Parathyroid adenoma (tissue), 2 donors: Measurements from ENCODE around the gene EMX2.

Experiments used
- H2AFZ ChIP-seq: fragments of 300-600 bp; sonication (generic); one replicate; pipeline ENCODE4 v1.7.0; 2017; ENCODE audit warnings: antibody characterized with exemption, mild to moderate bottlenecking
- H3K27ac ChIP-seq: fragments of 300-600 bp; sonication (generic); one replicate; pipeline ENCODE4 v1.7.0; 2017
- H3K27me3 ChIP-seq: fragments of 300-600 bp; sonication (generic); one replicate; pipeline ENCODE4 v1.7.0; 2017; ENCODE audit warnings: low read length; ENCODE audit not compliant: control insufficient read depth, insufficient read depth
- H3K36me3 ChIP-seq: fragments of 300-600 bp; sonication (generic); one replicate; pipeline ENCODE4 v1.7.0; 2017; ENCODE audit warnings: low read length; ENCODE audit not compliant: control insufficient read depth, insufficient read depth
- H3K4me1 ChIP-seq: fragments of 300-600 bp; sonication (generic); one replicate; pipeline ENCODE4 v1.7.0; 2017; ENCODE audit warnings: control low read depth
- H3K4me2 ChIP-seq: fragments of 300-600 bp; sonication (generic); one replicate; pipeline ENCODE4 v1.7.0; 2017; ENCODE audit warnings: low read length
- H3K4me3 ChIP-seq: fragments of 300-600 bp; sonication (generic); one replicate; pipeline ENCODE4 v1.7.0; 2017; ENCODE audit warnings: low read depth, low read length
- H3K79me2 ChIP-seq: fragments of 300-600 bp; sonication (generic); one replicate; pipeline ENCODE4 v1.7.0; 2017; ENCODE audit warnings: control low read depth
- H3K9ac ChIP-seq: fragments of 300-600 bp; sonication (generic); one replicate; pipeline ENCODE4 v1.7.0; 2017; ENCODE audit warnings: mild to moderate bottlenecking
- H3K9me3 ChIP-seq: fragments of 300-600 bp; sonication (generic); one replicate; pipeline ENCODE4 v1.7.0; 2017; ENCODE audit warnings: low read length; ENCODE audit not compliant: control insufficient read depth
- CTCF ChIP-seq: fragments of 300-600 bp; sonication (generic); IDR thresholded peaks from one replicate; pipeline ENCODE4 v1.7.0; 2017; ENCODE audit warnings: antibody characterized with exemption, mild to moderate bottlenecking
- donor health status: primary hyperparathyroidism.

EMX2 gene

GRCh38 chr10:117536866-117537435 is 5.6 kb upstream of the EMX2 start:
- no peak overlapping the region for H2AFZ ChIP-seq
- H3K4me2 ChIP-seq = no peak overlapping the region
- no peaks in the 10 kb centered on the region for H3K79me2 ChIP-seq
- H3K27ac ChIP-seq = no peak overlapping the region
- no peaks in the 10 kb centered on the region for H3K36me3 ChIP-seq
- no peaks in the 10 kb centered on the region for H3K4me1 ChIP-seq
- peaks cover 28% of the 10 kb centered on the region for H3K27me3 ChIP-seq
- H3K9me3 ChIP-seq = no peaks in the 10 kb centered on the region
- H3K9ac ChIP-seq = no peak overlapping the region
- no peak overlapping the region for H3K4me3 ChIP-seq
- no peak for TF ChIP-seq CTCF

- H3K27ac ChIP-seq = no peak overlapping the region
- H3K79me2 ChIP-seq = no peaks in the 10 kb centered on the region
- no peaks in the 10 kb centered on the region for H3K4me1 ChIP-seq
- no peak overlapping the region for H2AFZ ChIP-seq
- no peaks in the 10 kb centered on the region for H3K36me3 ChIP-seq
- no peak overlapping the region for H3K4me2 ChIP-seq
- no peak overlapping the region for H3K9ac ChIP-seq
- no peak overlapping the region for H3K4me3 ChIP-seq
- H3K27me3 ChIP-seq = peaks cover 29% of the 10 kb centered on the region
- no peak for TF ChIP-seq CTCF
- no peaks in the 10 kb centered on the region for H3K9me3 ChIP-seq
These were observed 5.1 kb upstream of the EMX2 start for GRCh38 chr10:117537436-117537903.

GRCh38 chr10:117537904-117538524 is 4.5 kb upstream of the EMX2 start:
- H3K9me3 ChIP-seq = no peaks in the 10 kb centered on the region
- no peaks in the 10 kb centered on the region for H3K79me2 ChIP-seq
- no peaks in the 10 kb centered on the region for H3K4me1 ChIP-seq
- no peak overlapping the region for H3K4me3 ChIP-seq
- no peak overlapping the region for H3K27ac ChIP-seq
- H2AFZ ChIP-seq = no peak overlapping the region
- H3K9ac ChIP-seq = no peak overlapping the region
- no peak overlapping the region for H3K4me2 ChIP-seq
- TF ChIP-seq CTCF = no peak
- H3K27me3 ChIP-seq = peaks cover 24% of the 10 kb centered on the region
- H3K36me3 ChIP-seq = no peaks in the 10 kb centered on the region

GRCh38 chr10:117539361-117539773 is 3.2 kb upstream of the EMX2 start:
- peaks cover 23% of the 10 kb centered on the region for H3K27me3 ChIP-seq
- no peaks in the 10 kb centered on the region for H3K36me3 ChIP-seq
- no peak overlapping the region for H2AFZ ChIP-seq
- H3K4me3 ChIP-seq = no peak overlapping the region
- no peak overlapping the region for H3K4me2 ChIP-seq
- H3K9ac ChIP-seq = no peak overlapping the region
- no peak for TF ChIP-seq CTCF
- H3K9me3 ChIP-seq = no peaks in the 10 kb centered on the region
- H3K79me2 ChIP-seq = no peaks in the 10 kb centered on the region
- no peak overlapping the region for H3K27ac ChIP-seq
- no peaks in the 10 kb centered on the region for H3K4me1 ChIP-seq
